OCI-LY7 (cell line): ENCODE results near the gene LIN28B. TPM values are rescaled to one million over a fixed set of nuclear protein-coding genes. Genes with fewer than 3 reads are reported as not detected.

ENCODE experiments used
- BruUV-seq: library from RNA; stranded (reverse); fragments of 400-500 nt; replicated peaks from 2 replicates; lab custom pipeline; 2021; lab: Mats Ljungman, UMichigan
- CTCF ChIA-PET: fragments of 300-600 bp; sonication (Branson Sonifier 250); formaldehyde crosslinking; loops from one replicate; lab custom pipeline; 2022; ENCODE audit warnings: antibody characterized with exemption; ENCODE audit not compliant: unreplicated experiment; lab: Charles Lee
- POLR2A ChIA-PET: fragments of 300-600 bp; sonication (Branson Sonifier 250); formaldehyde crosslinking; loops from one replicate; lab custom pipeline; 2022; ENCODE audit warnings: antibody characterized with exemption; lab: Charles Lee
- DNase-seq: peaks from one replicate; pipeline ENCODE4 v3.0.0-alpha.2; 2015; ENCODE audit warnings: low spot score
- H2AFZ ChIP-seq: fragments of 200-600 bp; sonication (generic), shearing (Covaris generic); 2 replicates; pipeline ENCODE4 v1.6.1; 2014; ENCODE audit warnings: mild to moderate bottlenecking, antibody characterized with exemption, low read length, moderate library complexity
- H3K27ac ChIP-seq: fragments of 200-600 bp; sonication (generic); 2 replicates; pipeline ENCODE4 v1.5.1; 2014; ENCODE audit warnings: mixed run types, low read depth, mild to moderate bottlenecking, moderate library complexity, low read length, inconsistent platforms; ENCODE audit not compliant: poor library complexity, severe bottlenecking
- H3K36me3 ChIP-seq: fragments of 200-600 bp; sonication (generic); 2 replicates; pipeline ENCODE4 v1.6.1; 2014; ENCODE audit warnings: mild to moderate bottlenecking, antibody characterized with exemption, low read length, moderate library complexity, mixed read lengths; ENCODE audit not compliant: insufficient read depth
- H3K4me1 ChIP-seq: fragments of 200-600 bp; sonication (generic); 2 replicates; pipeline ENCODE4 v1.5.1; 2014; ENCODE audit warnings: mild to moderate bottlenecking, low read length; ENCODE audit not compliant: insufficient read depth, poor library complexity, severe bottlenecking
- H3K4me2 ChIP-seq: fragments of 200-600 bp; sonication (generic); 2 replicates; pipeline ENCODE4 v1.6.1; 2014; ENCODE audit warnings: mild to moderate bottlenecking, low read length
- H3K4me3 ChIP-seq: fragments of 200-600 bp; sonication (generic); 2 replicates; pipeline ENCODE4 v1.5.1; 2014; ENCODE audit warnings: mild to moderate bottlenecking, low read depth, low read length; ENCODE audit not compliant: poor library complexity, severe bottlenecking
- H3K79me2 ChIP-seq: fragments of 200-600 bp; sonication (generic); 2 replicates; pipeline ENCODE4 v1.6.1; 2016; ENCODE audit warnings: low read depth, mild to moderate bottlenecking, low read length, moderate library complexity, mixed read lengths; ENCODE audit not compliant: insufficient read depth
- H3K9me2 ChIP-seq: fragments of 200-600 bp; sonication (generic); 2 replicates; pipeline ENCODE4 v1.6.1; 2016; ENCODE audit warnings: mild to moderate bottlenecking, low read length, mixed read lengths; ENCODE audit not compliant: insufficient read depth
- H3K9me3 ChIP-seq: fragments of 200-600 bp; sonication (generic); 2 replicates; pipeline ENCODE4 v1.6.1; 2014; ENCODE audit warnings: mild to moderate bottlenecking, mixed run types, low read length, mixed read lengths
- H4K20me1 ChIP-seq: fragments of 200-600 bp; sonication (generic); 2 replicates; pipeline ENCODE4 v1.6.1; 2014; ENCODE audit warnings: mild to moderate bottlenecking, antibody characterized with exemption, low read length, moderate library complexity, mixed read lengths; ENCODE audit not compliant: insufficient read depth
- EZH2phosphoT487 ChIP-seq: fragments of 200-600 bp; sonication (generic); IDR thresholded peaks from 2 replicates; pipeline ENCODE4 v1.6.1; 2018; ENCODE audit warnings: low read depth, borderline replicate concordance, mild to moderate bottlenecking, mixed run types, antibody characterized with exemption, low read length, moderate library complexity, mixed read lengths
- intact Hi-C: fragments of 100-400 bp; cut with micrococcal nuclease; formaldehyde crosslinking; loops from one replicate; pipeline ENCODE4 v1.10.0; 2022; ENCODE audit not compliant: unreplicated experiment
- total RNA-seq, 2 experiments: library from RNA; depleted of rRNA in 1 of 2; stranded (reverse); fragments of >200 nt in 1 of 2; shearing (Covaris generic) in 1 of 2; gene quantifications; 2 replicates each; pipeline ENCODE4 v1.2.3, GENCODE V29; 2014 to 2022
- TF ChIP-seq, protein P1 (sequence below): fragments of 200-600 bp; sonication (generic); conservative IDR thresholded peaks from 2 replicates; pipeline ENCODE4 v1.5.1; 2014; ENCODE audit warnings: mild to moderate bottlenecking, antibody characterized with exemption, low read length, moderate library complexity, mixed read lengths

LIN28B gene
- total RNA-seq, 2 experiments from 2014 or later = not detected

DNA sequence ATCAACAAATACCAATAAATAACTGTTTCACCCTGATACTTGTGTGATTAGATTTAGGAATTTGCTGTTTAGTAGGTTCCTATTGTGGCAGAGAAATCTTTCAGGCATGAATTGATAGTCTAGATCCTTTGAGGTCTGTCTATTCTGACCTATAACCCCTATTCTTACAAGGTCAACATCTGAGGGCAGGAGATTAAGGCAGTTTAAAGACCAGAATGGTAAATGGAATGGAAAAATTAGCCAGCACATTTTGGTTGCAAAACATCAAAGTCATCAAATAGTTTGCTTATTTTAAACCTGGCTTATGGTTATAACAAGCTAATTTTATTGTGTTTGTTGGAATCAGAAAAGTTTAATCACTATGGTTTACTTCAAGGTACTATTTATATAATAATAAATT, 78.4 kb downstream of the LIN28B start:
- no peak overlapping the region for H2AFZ ChIP-seq
- BruUV-seq = no TSS peak
- no peak overlapping the region for H3K4me2 ChIP-seq
- H3K4me1 ChIP-seq = no peaks in the 10 kb centered on the region
- TF ChIP-seq EZH2phosphoT487 = no peak
- TF ChIP-seq, protein P1, sequence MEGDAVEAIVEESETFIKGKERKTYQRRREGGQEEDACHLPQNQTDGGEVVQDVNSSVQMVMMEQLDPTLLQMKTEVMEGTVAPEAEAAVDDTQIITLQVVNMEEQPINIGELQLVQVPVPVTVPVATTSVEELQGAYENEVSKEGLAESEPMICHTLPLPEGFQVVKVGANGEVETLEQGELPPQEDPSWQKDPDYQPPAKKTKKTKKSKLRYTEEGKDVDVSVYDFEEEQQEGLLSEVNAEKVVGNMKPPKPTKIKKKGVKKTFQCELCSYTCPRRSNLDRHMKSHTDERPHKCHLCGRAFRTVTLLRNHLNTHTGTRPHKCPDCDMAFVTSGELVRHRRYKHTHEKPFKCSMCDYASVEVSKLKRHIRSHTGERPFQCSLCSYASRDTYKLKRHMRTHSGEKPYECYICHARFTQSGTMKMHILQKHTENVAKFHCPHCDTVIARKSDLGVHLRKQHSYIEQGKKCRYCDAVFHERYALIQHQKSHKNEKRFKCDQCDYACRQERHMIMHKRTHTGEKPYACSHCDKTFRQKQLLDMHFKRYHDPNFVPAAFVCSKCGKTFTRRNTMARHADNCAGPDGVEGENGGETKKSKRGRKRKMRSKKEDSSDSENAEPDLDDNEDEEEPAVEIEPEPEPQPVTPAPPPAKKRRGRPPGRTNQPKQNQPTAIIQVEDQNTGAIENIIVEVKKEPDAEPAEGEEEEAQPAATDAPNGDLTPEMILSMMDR = no peak
- intact Hi-C loops = no loop called here
- ChIA-PET CTCF (no interaction called here), POLR2A (interaction anchor here (0.5 kb wide), 1 partner anchor 413 kb away, joined by 3 read pairs; no protein-coding TSS in a partner anchor)
- H3K36me3 ChIP-seq = no peaks in the 10 kb centered on the region
- no peak for DNase-seq
- no peaks in the 10 kb centered on the region for H3K79me2 ChIP-seq
- H4K20me1 ChIP-seq = no peaks in the 10 kb centered on the region
- no peaks in the 10 kb centered on the region for H3K9me2 ChIP-seq
- no peak overlapping the region for H3K27ac ChIP-seq
- H3K9me3 ChIP-seq = no peaks in the 10 kb centered on the region
- H3K4me3 ChIP-seq = no peak overlapping the region

DNA sequence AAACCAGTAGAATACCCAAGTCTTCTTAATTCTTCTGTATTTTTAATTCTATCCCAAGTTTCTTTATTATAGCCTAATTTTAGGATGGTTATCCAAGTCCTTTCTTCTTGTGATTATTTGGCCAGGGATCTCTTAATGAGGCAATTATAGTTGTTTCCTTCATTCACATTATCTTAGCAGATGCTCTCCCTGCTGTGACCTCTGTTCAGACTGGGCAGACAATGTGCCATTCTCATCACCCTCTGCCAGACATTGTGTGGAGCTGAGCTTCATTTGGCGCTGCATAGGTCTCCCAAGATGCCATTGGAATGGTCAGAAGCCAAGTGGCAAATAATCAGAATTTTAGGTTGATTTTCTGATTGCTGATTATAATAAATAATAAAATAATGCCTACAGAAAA, 79.4 kb downstream of the LIN28B start:
- H3K9me3 ChIP-seq = no peaks in the 10 kb centered on the region
- no TSS peak for BruUV-seq
- H3K4me1 ChIP-seq = no peaks in the 10 kb centered on the region
- ChIA-PET POLR2A (no interaction called here), CTCF (no interaction called here)
- H2AFZ ChIP-seq = no peak overlapping the region
- H3K36me3 ChIP-seq = no peaks in the 10 kb centered on the region
- no peak overlapping the region for H3K4me3 ChIP-seq
- H3K79me2 ChIP-seq = no peaks in the 10 kb centered on the region
- no peak overlapping the region for H3K27ac ChIP-seq
- no peaks in the 10 kb centered on the region for H3K9me2 ChIP-seq
- H3K4me2 ChIP-seq = no peak overlapping the region
- intact Hi-C loops = no loop called here
- DNase-seq = no peak
- H4K20me1 ChIP-seq = no peaks in the 10 kb centered on the region
- TF ChIP-seq, protein P1 = no peak
- no peak for TF ChIP-seq EZH2phosphoT487

DNA sequence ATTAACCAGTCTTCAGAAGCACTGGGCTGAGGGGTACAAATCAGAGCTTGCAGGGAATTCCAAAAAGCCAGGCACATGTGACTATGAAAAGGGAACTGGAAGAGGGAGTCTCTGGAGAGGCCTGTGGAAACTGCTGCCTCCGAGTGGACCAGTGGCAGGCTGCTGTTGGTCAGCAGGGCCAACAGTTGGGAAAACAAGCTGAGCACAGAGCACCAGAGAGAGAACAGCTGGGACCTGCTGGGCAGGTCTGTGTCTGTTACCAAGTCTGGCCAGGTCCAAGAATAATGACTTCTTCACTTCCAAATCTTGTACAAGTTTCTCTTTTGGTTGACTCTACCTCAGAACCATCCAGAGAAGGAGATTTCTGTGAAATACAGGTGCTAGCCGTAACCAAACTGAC, 81.4 kb downstream of the LIN28B start:
- ChIA-PET POLR2A (no interaction called here), CTCF (no interaction called here)
- no peaks in the 10 kb centered on the region for H4K20me1 ChIP-seq
- H3K4me1 ChIP-seq = no peaks in the 10 kb centered on the region
- H2AFZ ChIP-seq = no peak overlapping the region
- TF ChIP-seq, protein P1 = no peak
- TF ChIP-seq EZH2phosphoT487 = no peak
- no peak for DNase-seq
- no peak overlapping the region for H3K27ac ChIP-seq
- no peaks in the 10 kb centered on the region for H3K79me2 ChIP-seq
- no TSS peak for BruUV-seq
- H3K4me2 ChIP-seq = no peak overlapping the region
- no peaks in the 10 kb centered on the region for H3K36me3 ChIP-seq
- no peaks in the 10 kb centered on the region for H3K9me2 ChIP-seq
- intact Hi-C loops = no loop called here
- no peak overlapping the region for H3K4me3 ChIP-seq
- H3K9me3 ChIP-seq = no peaks in the 10 kb centered on the region
